Stimulated activated CD4-positive, alpha-beta T cell treated with anti-CD3 and anti-CD28 coated beads, Interleukin-15, amount 100 ng/mL, for 48 hours (primary cell): ENCODE measurements around the gene CAPN5.

ENCODE experiments used
- DNase-seq, 2 donors: peaks; one replicate each; pipeline ENCODE4 v3.0.0-alpha.2; 2020; ENCODE audit warnings: low read depth in 2 of 2

Gene CAPN5

DNA sequence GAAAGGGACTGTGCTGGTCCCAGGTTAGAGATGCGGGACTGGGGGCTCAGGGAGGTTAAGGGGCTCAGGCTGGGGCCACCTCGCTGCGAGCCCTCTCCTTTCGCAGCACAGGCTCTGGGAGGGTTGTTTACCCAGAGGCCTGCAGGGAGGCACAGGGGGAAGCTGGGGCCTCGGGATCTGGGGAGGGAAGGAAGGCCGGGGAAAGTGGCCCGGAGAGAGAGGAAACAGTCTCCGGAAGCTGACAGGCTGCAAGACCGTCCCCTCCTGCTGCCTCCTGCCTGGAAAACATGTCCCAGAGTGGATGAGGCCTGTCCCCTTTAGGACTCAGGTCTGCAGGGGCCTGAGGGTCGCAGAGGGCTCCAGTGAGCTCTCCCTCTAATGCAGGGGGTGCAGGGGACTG is 106.7 kb downstream of the CAPN5 start:
- no peak for DNase-seq

DNA sequence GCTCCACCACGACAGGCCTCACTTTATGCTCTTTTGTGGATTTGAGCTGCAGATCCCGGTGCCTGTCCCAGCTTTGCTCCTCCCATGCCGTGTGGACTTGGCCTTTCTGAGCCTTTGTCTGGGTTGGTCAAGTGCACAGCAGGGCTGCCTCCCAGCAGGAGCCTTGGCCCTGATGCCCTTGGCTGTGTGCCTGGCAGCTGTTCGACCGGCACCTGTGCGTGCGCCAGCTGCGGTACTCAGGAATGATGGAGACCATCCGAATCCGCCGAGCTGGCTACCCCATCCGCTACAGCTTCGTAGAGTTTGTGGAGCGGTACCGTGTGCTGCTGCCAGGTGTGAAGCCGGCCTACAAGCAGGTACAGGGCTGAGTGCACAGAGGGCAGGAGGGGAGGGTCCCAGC is 107.8 kb downstream of the CAPN5 start:
- DNase-seq: no peak

DNA sequence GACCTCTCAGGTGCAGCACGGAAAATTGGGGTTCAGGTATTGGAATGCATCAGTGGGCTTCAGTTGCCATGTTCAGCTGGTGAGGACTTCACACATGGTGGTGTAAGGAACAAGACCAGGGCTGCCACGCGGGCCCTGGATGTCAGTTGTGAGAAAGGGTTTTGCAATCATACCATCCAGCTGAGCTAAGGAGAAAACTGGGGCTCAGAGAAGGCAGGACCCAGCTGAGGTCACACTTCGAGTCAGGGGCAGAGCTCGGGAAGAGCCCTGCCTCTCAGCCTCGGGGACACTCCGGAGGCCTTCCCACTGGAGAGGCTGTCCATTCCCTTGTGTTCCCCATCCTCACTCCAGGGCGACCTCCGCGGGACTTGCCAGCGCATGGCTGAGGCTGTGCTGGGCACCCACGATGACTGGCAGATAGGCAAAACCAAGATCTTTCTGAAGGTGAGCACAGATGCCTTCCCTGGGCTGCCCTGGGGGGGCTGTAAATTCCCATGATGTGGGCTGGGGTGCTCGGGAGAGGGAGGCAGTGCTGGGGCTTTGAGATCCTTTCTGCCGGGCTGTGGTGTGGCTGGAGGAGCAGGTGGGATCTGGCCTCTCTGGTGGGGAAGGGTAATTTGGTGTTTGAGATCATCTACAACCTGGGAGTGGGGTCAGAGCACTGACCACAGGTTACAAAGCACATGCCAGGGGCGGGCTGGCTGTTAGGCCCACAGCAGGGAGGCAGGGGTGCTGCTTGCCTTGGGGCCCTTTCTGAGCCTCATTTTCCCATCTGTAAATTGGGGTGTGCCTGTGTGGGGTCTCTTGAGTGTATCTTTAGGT is 108.5 kb downstream of the CAPN5 start:
- no peak for DNase-seq
